AG08396 (cell line): ENCODE results near the gene SLC1A5.

Source experiments
- DNase-seq: peaks from one replicate; pipeline ENCODE4 v3.0.0; 2012; ENCODE audit warnings: low spot score, mixed read lengths

SLC1A5 gene

DNA sequence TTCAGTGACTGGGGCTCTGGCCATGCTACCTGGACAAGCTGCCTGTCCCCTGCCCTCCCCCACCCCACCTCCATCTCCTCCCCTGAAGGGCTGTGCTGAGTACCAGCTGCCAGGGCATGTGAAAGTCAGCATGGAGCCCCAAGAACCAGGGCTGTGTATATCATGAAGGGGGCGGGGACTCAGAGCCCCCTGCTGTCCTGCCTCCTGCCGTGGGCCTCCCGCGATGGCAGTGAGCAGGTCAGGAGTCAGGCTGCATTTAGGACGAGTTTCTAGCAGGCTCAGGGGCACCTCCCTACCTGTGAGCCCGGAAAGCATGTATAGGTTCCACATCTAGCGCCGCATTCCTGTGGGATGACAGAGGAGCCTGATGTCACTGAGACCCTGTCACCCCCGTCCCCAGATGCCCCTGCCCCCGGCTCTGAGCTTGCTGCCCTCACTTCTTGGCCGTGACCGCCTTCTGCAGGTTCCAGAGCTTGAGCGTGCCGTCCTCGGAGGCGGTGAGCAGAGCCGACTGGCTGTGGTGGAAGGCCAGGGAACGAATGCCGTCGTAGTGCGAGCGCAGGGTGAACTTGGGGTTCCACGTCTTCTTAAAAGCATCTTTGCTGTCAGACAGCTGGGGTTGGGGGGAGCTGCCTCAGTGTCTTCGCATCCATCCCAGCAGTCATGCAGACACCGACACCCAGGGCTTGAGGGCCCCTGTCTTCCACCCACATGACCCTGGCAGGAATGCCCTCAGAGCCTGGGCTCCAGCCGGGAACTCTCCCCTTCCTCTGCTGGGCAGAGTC is 63.2 kb downstream of the SLC1A5 start:
- no peak for DNase-seq
